Fibroblast of mammary gland (primary cell): Measurements from ENCODE around the gene WIPI1.

Source experiments
- DNase-seq: peaks from one replicate; pipeline ENCODE4 v3.0.0-alpha.2; 2010; ENCODE audit warnings: low read depth
- H3K4me3 ChIP-seq: 2 replicates; pipeline ENCODE4 v1.5.1; 2011; ENCODE audit warnings: low read depth, mild to moderate bottlenecking, low read length, moderate library complexity; ENCODE audit not compliant: control insufficient read depth
- CTCF ChIP-seq: conservative IDR thresholded peaks from 2 replicates; pipeline ENCODE4 v1.5.1; 2011; ENCODE audit warnings: low read depth, low read length, inconsistent platforms; ENCODE audit not compliant: control insufficient read depth, insufficient read depth

The WIPI1 gene

GRCh38 chr17:68456339-68457167, 743 bp downstream of the WIPI1 start:
- H3K4me3 ChIP-seq: peak overlapping the region; percentile 65
- DNase-seq: peak; percentile 90
- TF ChIP-seq CTCF: no peak

GRCh38 chr17:68455901-68456338, 1.4 kb downstream of the WIPI1 start:
- no peak for TF ChIP-seq CTCF
- peak; percentile 96 for DNase-seq
- H3K4me3 ChIP-seq: peak overlapping the region; percentile 65

- TF ChIP-seq CTCF: no peak
- H3K4me3 ChIP-seq: no peak overlapping the region
- DNase-seq: no peak
Observed at GRCh38 chr17:68453991-68454665, 3.2 kb downstream of the WIPI1 start.

GRCh38 chr17:68452724-68453290, 4.5 kb downstream of the WIPI1 start:
- no peak for TF ChIP-seq CTCF
- H3K4me3 ChIP-seq: no peak overlapping the region
- no peak for DNase-seq

- H3K4me3 ChIP-seq: no peak overlapping the region
- no peak for DNase-seq
- no peak for TF ChIP-seq CTCF
Observed at GRCh38 chr17:68451670-68452354, 5.5 kb downstream of the WIPI1 start.

GRCh38 chr17:68450801-68451200, 6.5 kb downstream of the WIPI1 start:
- DNase-seq: no peak

More at GRCh38 chr17:68450801-68451200, 6.5 kb downstream of the WIPI1 start:
- no peak overlapping the region for H3K4me3 ChIP-seq
- no peak for TF ChIP-seq CTCF
